ENCODE results near the gene CAPNS2. TPM values are rescaled to one million over a fixed set of nuclear protein-coding genes. Genes with fewer than 3 reads are reported as not detected.

The CAPNS2 gene
- total RNA-seq, 4 donors from 2014 or later, result 6.9 to 10.6 (median 8.3) TPM

DNA sequence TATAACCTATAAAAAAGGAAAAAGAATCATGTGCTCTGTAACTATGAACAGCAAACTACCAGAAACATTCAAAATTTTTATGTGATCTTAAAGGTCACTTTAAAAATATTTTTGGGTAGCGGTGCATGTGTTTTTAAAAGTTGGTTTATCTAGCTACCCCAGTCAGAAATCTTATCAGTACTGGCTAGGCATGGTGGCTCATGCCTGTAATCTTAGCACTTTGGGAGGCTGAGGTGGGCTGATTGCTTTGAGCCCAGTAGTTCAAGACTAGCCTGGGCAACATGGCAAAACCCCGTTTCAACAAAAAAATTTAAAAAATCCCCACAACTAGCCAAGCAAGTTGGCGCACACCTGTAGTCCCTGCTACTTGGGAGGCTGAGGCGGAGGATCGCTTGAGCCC is 3.7 kb downstream of the CAPNS2 start:
- H3K9me3 ChIP-seq, result no peaks in the 10 kb centered on the region
- intact Hi-C loops (cut with DNase I), result no loop called here
- no peak for TF ChIP-seq POLR2A (IDR thresholded peaks at IDR 0.05)
- TF ChIP-seq, protein P1, sequence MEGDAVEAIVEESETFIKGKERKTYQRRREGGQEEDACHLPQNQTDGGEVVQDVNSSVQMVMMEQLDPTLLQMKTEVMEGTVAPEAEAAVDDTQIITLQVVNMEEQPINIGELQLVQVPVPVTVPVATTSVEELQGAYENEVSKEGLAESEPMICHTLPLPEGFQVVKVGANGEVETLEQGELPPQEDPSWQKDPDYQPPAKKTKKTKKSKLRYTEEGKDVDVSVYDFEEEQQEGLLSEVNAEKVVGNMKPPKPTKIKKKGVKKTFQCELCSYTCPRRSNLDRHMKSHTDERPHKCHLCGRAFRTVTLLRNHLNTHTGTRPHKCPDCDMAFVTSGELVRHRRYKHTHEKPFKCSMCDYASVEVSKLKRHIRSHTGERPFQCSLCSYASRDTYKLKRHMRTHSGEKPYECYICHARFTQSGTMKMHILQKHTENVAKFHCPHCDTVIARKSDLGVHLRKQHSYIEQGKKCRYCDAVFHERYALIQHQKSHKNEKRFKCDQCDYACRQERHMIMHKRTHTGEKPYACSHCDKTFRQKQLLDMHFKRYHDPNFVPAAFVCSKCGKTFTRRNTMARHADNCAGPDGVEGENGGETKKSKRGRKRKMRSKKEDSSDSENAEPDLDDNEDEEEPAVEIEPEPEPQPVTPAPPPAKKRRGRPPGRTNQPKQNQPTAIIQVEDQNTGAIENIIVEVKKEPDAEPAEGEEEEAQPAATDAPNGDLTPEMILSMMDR (IDR thresholded peaks at IDR 0.05), result no peak

DNA sequence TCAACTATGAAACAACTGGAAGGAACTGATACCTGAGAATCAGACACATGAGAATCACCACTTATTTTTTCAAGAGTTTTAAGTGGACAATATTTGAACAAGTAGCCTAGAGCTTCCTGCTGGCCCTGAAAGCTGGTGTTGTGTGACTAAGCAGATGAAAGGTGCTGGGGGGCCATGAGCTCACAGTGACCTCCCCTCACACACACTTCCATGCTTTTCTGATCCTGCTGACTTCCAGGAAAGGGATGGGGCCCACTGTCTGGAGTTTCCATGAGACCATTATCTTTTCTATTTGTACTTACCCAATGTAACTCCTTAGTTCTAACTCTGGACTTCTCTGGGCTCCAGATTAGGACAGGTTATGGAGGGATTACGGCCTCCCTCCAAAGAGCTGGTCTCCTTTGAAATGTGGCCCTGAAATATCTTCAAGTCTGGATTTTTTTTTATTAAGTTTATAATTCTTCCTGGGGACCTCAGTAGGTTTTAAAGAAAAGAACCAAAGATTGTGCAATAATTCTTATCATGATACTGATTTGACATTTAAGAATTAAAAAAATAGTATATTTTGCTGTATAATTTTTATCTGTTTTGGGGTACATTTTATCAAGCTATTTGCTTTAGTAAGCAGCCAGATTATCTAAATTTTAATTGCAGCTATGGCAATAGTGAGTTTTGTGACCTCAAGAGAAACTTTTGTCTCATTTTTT is 4.9 kb downstream of the CAPNS2 start:
- H3K4me3 ChIP-seq (replicated peaks in 1 of 3), result no peak overlapping the region

More for the DNA sequence above, 3.7 kb downstream of the CAPNS2 start:
- DNase-seq, result no peak
- H3K36me3 ChIP-seq, result no peaks in the 10 kb centered on the region
- H3K4me3 ChIP-seq (replicated peaks in 1 of 3), result no peak overlapping the region
- peak overlapping the region in 2 of 3 donors; percentile 13 to 35 for H3K27ac ChIP-seq
- H3K27me3 ChIP-seq, result no peaks in the 10 kb centered on the region
- H3K4me1 ChIP-seq, result peaks cover 31 to 34% of the 10 kb centered on the region in 2 donors
- 76 to 79% methylated on average over 5 of the region's 5 CpGs for WGBS, 2 donors

DNA sequence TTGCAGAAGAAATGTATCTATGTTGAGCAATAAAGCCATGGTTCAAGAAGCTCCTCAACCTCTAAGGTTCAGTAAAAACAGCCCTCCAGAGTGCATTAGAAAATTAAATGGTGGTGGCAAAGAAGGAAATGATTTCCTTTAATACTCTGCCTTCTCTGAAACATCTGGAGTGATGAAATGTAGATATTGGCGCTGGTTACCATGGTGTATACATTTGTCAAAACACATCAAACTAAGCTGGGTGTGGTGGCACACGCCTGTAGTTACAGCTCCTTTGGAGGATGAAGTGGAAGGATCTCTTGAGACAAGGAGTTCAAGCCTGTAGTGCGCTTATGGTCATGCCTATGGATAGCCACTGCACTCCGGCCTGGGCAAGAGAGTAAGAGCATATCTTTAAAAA is 6.0 kb downstream of the CAPNS2 start:
- H3K27ac ChIP-seq, result no peak overlapping the region
- no peak for DNase-seq
- peaks cover 26 to 27% of the 10 kb centered on the region in 2 donors for H3K4me1 ChIP-seq
- no peaks in the 10 kb centered on the region for H3K36me3 ChIP-seq
- H3K4me3 ChIP-seq (replicated peaks in 1 of 3), result no peak overlapping the region
- 91 to 92% methylated on average over 4 of the region's 4 CpGs for WGBS, 2 donors
- intact Hi-C loops (cut with DNase I), result no loop called here
- TF ChIP-seq POLR2A (IDR thresholded peaks at IDR 0.05), result no peak
- TF ChIP-seq, protein P1 (IDR thresholded peaks at IDR 0.05), result no peak
- H3K27me3 ChIP-seq, result no peaks in the 10 kb centered on the region
- H3K9me3 ChIP-seq, result no peaks in the 10 kb centered on the region

More for the DNA sequence above, 4.9 kb downstream of the CAPNS2 start:
- TF ChIP-seq, protein P1 (IDR thresholded peaks at IDR 0.05), result no peak
- no peak for TF ChIP-seq POLR2A (IDR thresholded peaks at IDR 0.05)
- Histone ChIP-seq H3K27me3 (no peaks in the 10 kb centered on the region), H3K36me3 (no peaks in the 10 kb centered on the region), H3K9me3 (no peaks in the 10 kb centered on the region), H3K27ac (no peak overlapping the region), H3K4me1 (peaks cover 31 to 34% of the 10 kb centered on the region in 2 donors)
- peak in 1 of 2 donors; percentile 11 for DNase-seq
- WGBS, 2 donors, result 39 to 49% methylated on average over 1 of the region's 1 CpG
- intact Hi-C loops (cut with DNase I), result no loop called here

DNA sequence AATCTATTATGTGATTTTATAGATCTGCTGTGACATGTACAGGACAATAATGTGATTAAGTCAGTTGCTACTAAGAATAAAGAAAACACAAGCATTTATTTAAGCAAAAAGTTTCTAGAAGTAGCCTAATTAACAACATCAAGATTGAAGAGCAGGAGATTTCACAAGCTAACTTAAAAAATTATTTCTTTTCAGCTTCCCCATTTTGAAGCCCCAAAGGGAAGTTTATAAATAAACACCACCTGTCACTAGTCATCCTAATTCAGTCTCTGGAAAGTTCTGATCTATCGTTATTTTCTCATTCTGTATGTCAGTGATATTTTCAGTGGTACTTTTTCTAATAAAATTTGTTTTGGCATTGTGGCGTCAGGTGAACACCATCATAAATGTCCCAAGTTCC is 8.3 kb downstream of the CAPNS2 start:
- no peak overlapping the region for H3K4me3 ChIP-seq (replicated peaks in 1 of 3)
- DNase-seq, result no peak
- no peaks in the 10 kb centered on the region for H3K27me3 ChIP-seq
- no peak overlapping the region for H3K27ac ChIP-seq
- intact Hi-C loops (cut with DNase I), result no loop called here
- H3K36me3 ChIP-seq, result peaks cover 6 to 7% of the 10 kb centered on the region in 2 donors
- 79 to 87% methylated on average over 2 of the region's 2 CpGs for WGBS, 2 donors
- TF ChIP-seq, protein P1 (IDR thresholded peaks at IDR 0.05), result no peak
- no peak for TF ChIP-seq POLR2A (IDR thresholded peaks at IDR 0.05)
- peaks cover 6% of the 10 kb centered on the region in 2 donors for H3K4me1 ChIP-seq
- H3K9me3 ChIP-seq, result no peaks in the 10 kb centered on the region

DNA sequence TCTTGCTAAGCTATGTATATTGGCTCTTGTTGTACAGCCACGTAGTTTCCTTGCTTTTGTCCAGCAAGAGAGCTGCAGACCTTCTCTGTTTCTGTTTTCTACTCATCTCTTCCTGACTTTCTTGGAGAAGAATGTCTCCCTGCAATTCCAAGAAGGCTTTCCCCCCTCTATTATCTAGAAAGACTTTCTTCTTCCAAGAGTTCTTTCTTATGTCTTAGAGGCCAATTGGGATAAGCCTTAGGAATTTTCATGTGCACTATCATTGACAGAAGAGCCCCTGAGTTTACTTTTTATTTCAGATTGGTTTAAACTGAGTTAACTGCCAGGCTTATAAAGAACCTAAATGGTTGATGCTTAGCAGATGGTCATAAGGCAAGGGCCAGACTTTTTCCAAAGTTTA is 9.0 kb downstream of the CAPNS2 start:
- no peak for TF ChIP-seq POLR2A (IDR thresholded peaks at IDR 0.05)
- TF ChIP-seq, protein P1 (IDR thresholded peaks at IDR 0.05), result no peak
- no peak overlapping the region for H3K4me3 ChIP-seq (replicated peaks in 1 of 3)
- DNase-seq, result no peak
- no peak overlapping the region for H3K27ac ChIP-seq
- H3K9me3 ChIP-seq, result no peaks in the 10 kb centered on the region
- no peaks in the 10 kb centered on the region for H3K27me3 ChIP-seq
- intact Hi-C loops (cut with DNase I), result no loop called here
- 80 to 90% methylated on average over 1 of the region's 1 CpG for WGBS, 2 donors
- H3K4me1 ChIP-seq, result peaks cover under 1 to 2% of the 10 kb centered on the region in 2 donors
- H3K36me3 ChIP-seq, result peaks cover 8% of the 10 kb centered on the region in 2 donors

Data from thyroid gland (tissue), 4 donors.